ENCODE measurements around the gene ELOA. TPM values are rescaled to one million over a fixed set of nuclear protein-coding genes. Genes with fewer than 3 reads are reported as not detected.

ELOA gene
- total and polyA plus RNA-seq, 2 donors (not counting 1 experiment from before 2014, with no cell fraction given), result 12.9 to 56.6 TPM

GRCh38 chr1:23788695-23789094 is 45.4 kb downstream of the ELOA start:
- Mint-ChIP-seq H3K27ac (no peak overlapping the region), H3K27me3 (no peaks in the 10 kb centered on the region), H3K4me1 (peaks cover 21% of the 10 kb centered on the region), H3K9me3 (ENCODE audit: insufficient read depth) (no peaks in the 10 kb centered on the region), H3K4me3 (peak overlapping the region; percentile 10)
- no peak overlapping the region for H3K4me2 ChIP-seq (replicated peaks; ENCODE audit: low read depth, low read length, poor library complexity, severe bottlenecking)
- POLR2A ChIA-PET, result interaction anchor here (0.7 to 1.6 kb wide), 2 partner anchors 11 to 257 kb away, joined by 3 to 6 read pairs; partner anchors contain the start of gene PITHD1
- ATAC-seq (ENCODE audit: low read depth) (no peak), DNase-seq (no peak)
- no CpG with 5 or more reads among the region's 3 CpGs for WGBS (ENCODE audit: insufficient coverage)
- CTCF ChIA-PET, result interaction anchor here (0.7 to 2.9 kb wide), 5 partner anchors 17 to 455 kb away, joined by 3 to 10 read pairs (median 4); partner anchors contain the start of gene CNR2
- H3K9ac ChIP-seq (ENCODE audit: low read length), result no peak overlapping the region
- H3K36me3 ChIP-seq (replicated peaks in 1 of 2; ENCODE audit: control extremely low read depth in 1 of 2, control insufficient read depth in 1 of 2, extremely low read depth in 1 of 2, insufficient read depth in 2 of 2, low read length in 1 of 2), result peaks cover 0 to 28% of the 10 kb centered on the region in 2 experiments
- H3K9me3 ChIP-seq (ENCODE audit: control extremely low read depth in 1 of 3, control insufficient read depth in 2 of 3, insufficient read depth in 1 of 3, low read length in 2 of 3), result no peaks in the 10 kb centered on the region
- peaks cover 11 to 21% of the 10 kb centered on the region in 2 donors for H3K4me1 ChIP-seq (ENCODE audit: control insufficient read depth in 2 of 2, insufficient read depth in 2 of 2, low read length in 2 of 2)
- no peak overlapping the region for H2AFZ ChIP-seq (ENCODE audit: insufficient read depth, low read depth, low read length, poor library complexity, severe bottlenecking)
- H3K79me2 ChIP-seq (ENCODE audit: control insufficient read depth, insufficient read depth, low read length), result peaks cover 19% of the 10 kb centered on the region
- TF ChIP-seq CTCF (IDR thresholded peaks at IDR 0.05) (no peak), EZH2 (IDR thresholded peaks at IDR 0.05; ENCODE audit: borderline replicate concordance, insufficient read depth, low read depth, low read length, poor library complexity, severe bottlenecking) (no peak)
- H3K27ac ChIP-seq (ENCODE audit: low read length in 2 of 2), result no peak overlapping the region
- no peak overlapping the region for H3K4me3 ChIP-seq (ENCODE audit: control extremely low read depth in 1 of 5, extremely low read depth in 1 of 5, insufficient read depth in 1 of 5, low read depth in 2 of 5, low read length in 4 of 5)
- intact Hi-C loops (cut with micrococcal nuclease), result no loop called here
- H4K20me1 ChIP-seq (ENCODE audit: control insufficient read depth, insufficient read depth, low read length, poor library complexity, severe bottlenecking), result peaks cover 8% of the 10 kb centered on the region
- no peaks in the 10 kb centered on the region for H3K27me3 ChIP-seq (replicated peaks in 1 of 4; ENCODE audit: control extremely low read depth in 1 of 4, control insufficient read depth in 3 of 4, insufficient read depth in 4 of 4, low read length in 3 of 4)
